Nephron (organoid): ENCODE measurements around the gene GPR183.

Source experiments
- H3K27ac Mint-ChIP-seq, 3 experiments: 2 replicates each; pipeline ENCODE4 v1.8.0; 2020; ENCODE audit warnings: mixed read lengths in 3 of 3, mild to moderate bottlenecking in 2 of 3, moderate library complexity in 1 of 3
- H3K27me3 Mint-ChIP-seq: 2 replicates; pipeline ENCODE4 v1.8.0; 2021; ENCODE audit warnings: low read depth, mild to moderate bottlenecking, moderate library complexity, mixed read lengths
- H3K36me3 Mint-ChIP-seq: 2 replicates; pipeline ENCODE4 v1.8.0; 2020; ENCODE audit warnings: low read depth, mixed read lengths
- H3K4me1 Mint-ChIP-seq: 2 replicates; pipeline ENCODE4 v1.8.0; 2020; ENCODE audit warnings: mixed read lengths
- H3K4me3 Mint-ChIP-seq, 3 experiments: 2 replicates each; pipeline ENCODE4 v1.8.0; 2020; ENCODE audit warnings: mild to moderate bottlenecking in 3 of 3, mixed read lengths in 3 of 3, moderate library complexity in 2 of 3
- H3K9me3 Mint-ChIP-seq: 2 replicates; pipeline ENCODE4 v1.8.0; 2020; ENCODE audit warnings: mixed read lengths
- TF ChIP-seq, protein P1 (sequence below), 3 experiments: fragments of 200-600 bp; sonication (generic); IDR thresholded peaks; one replicate each; pipeline ENCODE4 v1.5.0; 2021; ENCODE audit warnings: antibody characterized with exemption in 3 of 3; ENCODE audit not compliant: unreplicated experiment in 3 of 3

GPR183 gene

DNA sequence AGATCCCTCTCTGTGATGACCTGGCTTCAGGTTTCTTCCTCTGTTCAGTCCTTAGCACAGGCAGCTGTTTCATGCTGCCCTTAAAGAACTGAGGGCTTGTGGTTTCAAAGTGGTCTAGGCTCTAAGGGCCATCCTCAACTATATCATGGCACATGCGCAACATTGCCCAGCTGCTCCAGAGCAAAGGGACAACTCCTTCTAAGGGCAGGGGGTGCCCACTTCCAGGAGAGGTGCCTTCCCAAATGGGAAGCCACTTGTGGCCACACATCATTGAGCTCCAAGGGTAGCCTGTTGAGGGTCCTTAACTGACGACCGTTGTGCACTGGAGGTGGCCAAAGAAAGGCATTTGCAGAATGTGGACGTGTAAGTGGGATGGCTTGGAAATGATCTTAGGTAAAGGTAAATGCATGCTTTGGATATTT, 7.3 kb downstream of the GPR183 start:
- TF ChIP-seq, protein P1, sequence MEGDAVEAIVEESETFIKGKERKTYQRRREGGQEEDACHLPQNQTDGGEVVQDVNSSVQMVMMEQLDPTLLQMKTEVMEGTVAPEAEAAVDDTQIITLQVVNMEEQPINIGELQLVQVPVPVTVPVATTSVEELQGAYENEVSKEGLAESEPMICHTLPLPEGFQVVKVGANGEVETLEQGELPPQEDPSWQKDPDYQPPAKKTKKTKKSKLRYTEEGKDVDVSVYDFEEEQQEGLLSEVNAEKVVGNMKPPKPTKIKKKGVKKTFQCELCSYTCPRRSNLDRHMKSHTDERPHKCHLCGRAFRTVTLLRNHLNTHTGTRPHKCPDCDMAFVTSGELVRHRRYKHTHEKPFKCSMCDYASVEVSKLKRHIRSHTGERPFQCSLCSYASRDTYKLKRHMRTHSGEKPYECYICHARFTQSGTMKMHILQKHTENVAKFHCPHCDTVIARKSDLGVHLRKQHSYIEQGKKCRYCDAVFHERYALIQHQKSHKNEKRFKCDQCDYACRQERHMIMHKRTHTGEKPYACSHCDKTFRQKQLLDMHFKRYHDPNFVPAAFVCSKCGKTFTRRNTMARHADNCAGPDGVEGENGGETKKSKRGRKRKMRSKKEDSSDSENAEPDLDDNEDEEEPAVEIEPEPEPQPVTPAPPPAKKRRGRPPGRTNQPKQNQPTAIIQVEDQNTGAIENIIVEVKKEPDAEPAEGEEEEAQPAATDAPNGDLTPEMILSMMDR (IDR thresholded peaks at IDR 0.05; ENCODE audit: unreplicated experiment in 3 of 3) = no peak
- no peaks in the 10 kb centered on the region for H3K9me3 Mint-ChIP-seq
- no peaks in the 10 kb centered on the region for H3K36me3 Mint-ChIP-seq
- no peak overlapping the region for H3K4me3 Mint-ChIP-seq
- no peak overlapping the region for H3K27ac Mint-ChIP-seq
- no peaks in the 10 kb centered on the region for H3K27me3 Mint-ChIP-seq
- H3K4me1 Mint-ChIP-seq = peaks cover 21% of the 10 kb centered on the region

DNA sequence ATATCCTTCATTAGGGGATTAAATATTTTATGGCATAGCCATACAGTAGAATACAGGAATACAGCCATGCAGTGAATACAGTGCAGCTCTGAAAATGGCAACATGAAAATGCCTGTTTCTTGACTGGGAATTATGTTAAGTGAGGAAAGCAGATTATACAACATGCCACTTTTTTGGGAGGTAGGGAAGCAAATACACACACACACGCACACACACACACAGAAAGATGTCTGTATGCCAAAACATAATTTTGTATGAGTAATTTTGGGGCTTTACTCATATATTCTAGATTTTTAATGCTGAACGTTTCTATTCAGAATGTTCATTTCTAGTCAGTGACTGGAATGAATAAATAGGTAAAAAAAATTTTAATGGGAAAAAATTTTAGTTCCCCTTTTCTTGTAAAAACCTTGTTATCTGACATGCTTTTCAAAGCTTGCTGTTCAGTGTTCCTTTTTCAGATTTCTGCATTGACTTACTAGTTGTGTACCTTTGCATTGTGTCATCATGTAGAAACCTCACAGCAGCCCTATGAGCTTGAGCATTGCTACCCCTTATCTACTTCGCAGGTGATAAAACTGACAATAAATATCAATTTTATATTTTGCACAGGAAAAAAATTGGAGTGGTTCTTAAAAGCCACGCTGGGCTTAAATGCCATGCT, 7.8 kb downstream of the GPR183 start:
- Mint-ChIP-seq H3K4me1 (peaks cover 21% of the 10 kb centered on the region), H3K9me3 (no peaks in the 10 kb centered on the region), H3K27me3 (no peaks in the 10 kb centered on the region), H3K4me3 (no peak overlapping the region), H3K36me3 (no peaks in the 10 kb centered on the region), H3K27ac (no peak overlapping the region)
- TF ChIP-seq, protein P1 (IDR thresholded peaks at IDR 0.05; ENCODE audit: unreplicated experiment in 3 of 3) = no peak

DNA sequence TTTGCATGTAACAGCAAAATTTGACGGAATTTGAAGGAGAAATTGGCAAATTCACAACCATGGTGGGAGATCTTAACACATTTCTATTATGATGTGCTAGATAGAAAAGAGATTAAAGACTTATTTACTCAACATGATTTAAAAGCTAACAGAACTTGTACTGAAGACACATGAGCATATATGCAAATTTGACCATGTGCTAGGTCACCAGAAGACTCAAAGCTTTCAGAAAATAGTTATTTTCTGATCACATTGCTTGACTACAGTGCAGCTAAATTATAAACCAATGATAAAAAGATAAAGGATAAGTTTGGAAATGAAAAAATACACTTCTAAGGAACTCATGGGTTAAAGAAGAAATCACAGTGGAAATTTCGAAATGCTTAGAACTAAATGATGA, 9.1 kb downstream of the GPR183 start:
- H3K9me3 Mint-ChIP-seq = no peaks in the 10 kb centered on the region
- H3K36me3 Mint-ChIP-seq = no peaks in the 10 kb centered on the region
- TF ChIP-seq, protein P1 (IDR thresholded peaks at IDR 0.05; ENCODE audit: unreplicated experiment in 3 of 3) = no peak
- no peak overlapping the region for H3K4me3 Mint-ChIP-seq
- H3K4me1 Mint-ChIP-seq = peaks cover 21% of the 10 kb centered on the region
- no peak overlapping the region for H3K27ac Mint-ChIP-seq
- no peaks in the 10 kb centered on the region for H3K27me3 Mint-ChIP-seq

DNA sequence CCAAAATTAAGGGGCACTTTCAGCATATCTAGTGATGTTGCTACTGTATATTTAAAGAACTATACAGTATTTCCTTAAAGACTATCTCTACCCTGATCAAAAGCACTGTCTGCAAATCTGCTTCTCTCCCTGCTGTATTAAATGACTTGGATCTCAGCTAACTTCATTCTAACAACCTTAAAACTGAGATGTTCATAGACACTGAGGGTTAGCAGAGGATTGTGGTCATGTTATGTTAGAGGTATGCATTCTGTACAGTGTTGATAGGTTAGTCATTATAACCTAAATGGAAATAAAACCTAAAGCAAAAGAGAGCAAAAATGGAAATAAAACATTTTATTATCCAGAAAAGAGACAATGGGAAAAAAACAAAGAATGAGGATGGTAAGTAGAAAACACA, 9.9 kb downstream of the GPR183 start:
- Mint-ChIP-seq H3K9me3 (no peaks in the 10 kb centered on the region), H3K27ac (no peak overlapping the region), H3K4me3 (no peak overlapping the region), H3K27me3 (no peaks in the 10 kb centered on the region), H3K36me3 (no peaks in the 10 kb centered on the region), H3K4me1 (peaks cover 21% of the 10 kb centered on the region)
- TF ChIP-seq, protein P1 (IDR thresholded peaks at IDR 0.05; ENCODE audit: unreplicated experiment in 3 of 3) = no peak

DNA sequence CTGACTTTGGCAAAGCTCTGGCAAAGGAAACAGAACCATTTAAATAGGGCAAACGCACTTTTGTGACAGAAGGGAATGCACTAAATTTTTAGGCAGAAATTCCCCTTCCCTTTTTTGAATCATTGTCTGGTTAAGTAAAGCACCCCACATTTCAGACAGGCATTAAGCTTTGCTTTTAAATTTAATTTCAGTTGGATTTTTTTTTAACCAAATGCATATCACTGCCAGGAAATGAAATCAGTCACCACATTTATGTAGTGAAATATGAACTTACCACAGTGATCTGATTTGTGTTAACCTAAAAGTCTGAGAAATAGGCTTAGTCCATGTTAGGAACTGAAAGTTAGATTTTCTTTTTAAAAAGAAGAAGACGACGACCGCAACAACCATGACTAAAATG, 10.8 kb downstream of the GPR183 start:
- Mint-ChIP-seq H3K27me3 (no peaks in the 10 kb centered on the region), H3K9me3 (no peaks in the 10 kb centered on the region)

More for the DNA sequence above, 10.8 kb downstream of the GPR183 start:
- Mint-ChIP-seq H3K4me3 (no peak overlapping the region), H3K36me3 (no peaks in the 10 kb centered on the region), H3K4me1 (peaks cover 21% of the 10 kb centered on the region), H3K27ac (no peak overlapping the region)
- TF ChIP-seq, protein P1 (IDR thresholded peaks at IDR 0.05; ENCODE audit: unreplicated experiment in 3 of 3) = no peak
